SK-N-SH (cell line): ENCODE data around the gene C2CD3. TPM values are rescaled to one million over a fixed set of nuclear protein-coding genes. Genes with fewer than 3 reads are reported as not detected.
A peak's percentile ranks its signal among the peaks of the same experiment; 100 is the strongest.

Experiments
- CTCF ChIA-PET: fragments of 300-600, 350-600 bp; formaldehyde crosslinking; extraction: SDS; loops from one replicate; lab custom pipeline; 2021; lab: Yijun Ruan, JAX
- POLR2A ChIA-PET: fragments of 350-600 bp; sonication (Branson Sonifier 250); formaldehyde crosslinking; extraction: SDS; loops from one replicate; lab custom pipeline; 2020; ENCODE audit warnings: antibody characterized with exemption, inconsistent platforms; lab: Yijun Ruan, JAX
- DNase-seq: peaks from one replicate; pipeline ENCODE4 v3.0.0; 2012
- H2AFZ ChIP-seq: fragments of 200-600 bp; sonication (generic); 2 replicates; pipeline ENCODE4 v1.8.1; 2016; ENCODE audit warnings: antibody characterized with exemption, mild to moderate bottlenecking, low read depth
- H3F3A ChIP-seq: fragments of 200-600 bp; sonication (generic); replicated peaks from 2 replicates; pipeline ENCODE3; 2016; ENCODE audit warnings: antibody characterized with exemption, mild to moderate bottlenecking; ENCODE audit not compliant: insufficient read depth
- H3K27ac ChIP-seq, 2 experiments: fragments of 200-500 bp in 1 of 2; fragments of 200-600 bp in 1 of 2; sonication (Bioruptor generic) in 1 of 2; sonication (generic), shearing (Covaris generic) in 1 of 2; 2 replicates each; pipeline versions ENCODE4 v1.5.1 to v1.6.1; 2014 to 2016; ENCODE audit warnings: low read depth in 2 of 2, inconsistent platforms in 1 of 2, low read length in 1 of 2, mild to moderate bottlenecking in 1 of 2, mixed read lengths in 1 of 2
- H3K27me3 ChIP-seq: fragments of 200-600 bp; sonication (generic), shearing (Covaris generic); 2 replicates; pipeline ENCODE4 v1.6.1; 2016; ENCODE audit warnings: mixed run types; ENCODE audit not compliant: insufficient read depth
- H3K36me3 ChIP-seq, 2 experiments: fragments of 200-500 bp in 1 of 2; fragments of 200-600 bp in 1 of 2; sonication (Bioruptor generic) in 1 of 2; sonication (generic) in 1 of 2; replicated peaks in 1 of 2; 2 replicates each; pipeline versions ENCODE3 to v1.5.1; 2014 to 2016; ENCODE audit warnings: low read length in 1 of 2, mild to moderate bottlenecking in 1 of 2; ENCODE audit not compliant: insufficient read depth in 2 of 2, control insufficient read depth in 1 of 2
- H3K4me1 ChIP-seq, 2 experiments: fragments of 200-500 bp in 1 of 2; fragments of 200-600 bp in 1 of 2; sonication (Bioruptor generic) in 1 of 2; sonication (generic), shearing (Covaris generic) in 1 of 2; 2 replicates each; pipeline versions ENCODE4 v1.5.1 to v1.6.1; 2014 to 2016; ENCODE audit warnings: low read depth in 1 of 2, low read length in 1 of 2, mixed run types in 1 of 2; ENCODE audit not compliant: insufficient read depth in 2 of 2, control insufficient read depth in 1 of 2
- H3K4me2 ChIP-seq: fragments of 200-600 bp; sonication (generic), shearing (Covaris generic); 2 replicates; pipeline ENCODE4 v1.6.1; 2017; ENCODE audit warnings: mixed run types
- H3K4me3 ChIP-seq, 2 experiments: fragments of 200-500 bp in 1 of 2; fragments of 200-600 bp in 1 of 2; sonication (Bioruptor generic) in 1 of 2; sonication (generic), shearing (Covaris generic) in 1 of 2; 2 replicates each; pipeline versions ENCODE4 v1.5.1 to v1.8.1; 2014 to 2016; ENCODE audit warnings: low read depth in 2 of 2, inconsistent platforms in 1 of 2, low read length in 1 of 2, mild to moderate bottlenecking in 1 of 2, mixed read lengths in 1 of 2, moderate library complexity in 1 of 2
- H3K79me2 ChIP-seq: fragments of 200-600 bp; sonication (generic); 2 replicates; pipeline ENCODE4 v1.8.1; 2017; ENCODE audit warnings: mild to moderate bottlenecking; ENCODE audit not compliant: insufficient read depth
- H3K9ac ChIP-seq: fragments of 200-600 bp; sonication (generic); 2 replicates; pipeline ENCODE4 v1.6.1; 2017; ENCODE audit warnings: mixed run types
- H3K9me2 ChIP-seq: fragments of 200-600 bp; sonication (generic); 2 replicates; pipeline ENCODE4 v1.6.1; 2017; ENCODE audit warnings: mixed run types
- H3K9me3 ChIP-seq: fragments of 200-600 bp; sonication (generic); 2 replicates; pipeline ENCODE4 v1.6.1; 2017; ENCODE audit warnings: mixed run types, mild to moderate bottlenecking, moderate library complexity
- H4K20me1 ChIP-seq: fragments of 200-600 bp; sonication (generic); 2 replicates; pipeline ENCODE4 v1.6.1; 2017; ENCODE audit warnings: mild to moderate bottlenecking, mixed run types; ENCODE audit not compliant: insufficient read depth
- CHD2 ChIP-seq: fragments of 150-350 bp; IDR thresholded peaks from 2 replicates; pipeline ENCODE4 v1.6.1; 2018; ENCODE audit warnings: low read length; ENCODE audit not compliant: partially characterized antibody
- ELF1 ChIP-seq: IDR thresholded peaks from 2 replicates; pipeline ENCODE4 v1.4.0; 2012
- EP300 ChIP-seq, 2 experiments: IDR thresholded peaks; 2 replicates each; pipeline versions ENCODE4 v1.4.0 to v1.6.1; 2012; ENCODE audit warnings: borderline replicate concordance in 1 of 2, low read depth in 1 of 2, low read length in 1 of 2
- GATA2 ChIP-seq: sonication (generic); formaldehyde crosslinking; IDR thresholded peaks from 2 replicates; pipeline ENCODE4 v1.5.0; 2020; ENCODE audit warnings: mild to moderate bottlenecking, missing genetic modification reagents
- MXI1 ChIP-seq: IDR thresholded peaks from 2 replicates; pipeline ENCODE4 v1.6.1; 2012; ENCODE audit warnings: mild to moderate bottlenecking, low read depth, low read length, improper control_type of control experiment
- RAD21 ChIP-seq: IDR thresholded peaks from 2 replicates; pipeline ENCODE4 v1.6.1; 2012; ENCODE audit warnings: mild to moderate bottlenecking, low read length
- RCOR1 ChIP-seq: fragments of 150-350 bp; IDR thresholded peaks from 2 replicates; pipeline ENCODE4 v1.6.1; 2017; ENCODE audit warnings: antibody characterized with exemption, low read length
- TEAD4 ChIP-seq: IDR thresholded peaks from 2 replicates; pipeline ENCODE4 v1.4.0; 2012; ENCODE audit warnings: mild to moderate bottlenecking, borderline replicate concordance; ENCODE audit not compliant: insufficient read depth
- WGBS: methylation state at CpG from one replicate; pipeline ENCODE4 v1.1.6; 2017; ENCODE audit warnings: low lambda C conversion rate; 5-methylcytosine and 5-hydroxymethylcytosine counted together
- polyA plus RNA-seq, 3 experiments: library from polyadenylated mRNA; depleted of rRNA; stranded (reverse); fragments of >200 nt; gene quantifications; 2 replicates each; pipeline ENCODE4 v1.2.3, GENCODE V29; 2012
- TF ChIP-seq, protein P1 (sequence below): IDR thresholded peaks from 2 replicates; pipeline ENCODE4 v1.4.0; 2012; ENCODE audit warnings: low read depth, borderline replicate concordance
- TF ChIP-seq, protein P2 (sequence below): IDR thresholded peaks from 2 replicates; pipeline ENCODE4 v1.6.1; 2012; ENCODE audit warnings: mild to moderate bottlenecking, low read depth, low read length, moderate library complexity

The C2CD3 gene
- polyA plus RNA-seq, 1 of the 3 experiments (the other 2 are of a cell fraction) = 7.0 TPM

DNA sequence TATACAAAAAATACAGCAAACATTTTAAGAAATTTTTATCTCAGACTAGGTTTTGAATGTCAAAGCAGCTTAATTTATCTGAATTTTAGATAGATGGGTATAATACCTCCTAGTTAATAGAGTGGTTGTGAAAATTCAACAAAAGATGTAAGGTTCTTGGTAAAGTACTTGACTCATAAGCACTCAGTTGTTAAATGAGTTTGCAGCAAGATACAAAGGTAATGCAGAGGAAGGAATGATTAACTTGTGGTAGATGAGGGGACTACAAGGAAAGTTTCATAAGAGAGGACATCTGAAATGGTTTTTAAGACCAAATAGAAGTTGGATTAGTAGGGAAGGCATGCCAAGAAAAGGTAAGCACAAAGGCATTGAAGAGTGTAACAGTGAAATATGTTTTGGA is 37.7 kb upstream of the C2CD3 start:
- DNase-seq = no peak
- no peak for TF ChIP-seq TEAD4
- TF ChIP-seq CHD2 = no peak
- TF ChIP-seq, all 33 proteins: peak for 0
- Histone ChIP-seq H3K36me3 (peaks cover 47 to 67% of the 10 kb centered on the region in 2 experiments), H2AFZ (no peak overlapping the region), H4K20me1 (no peaks in the 10 kb centered on the region), H3K4me2 (no peak overlapping the region), H3K9me2 (no peaks in the 10 kb centered on the region), H3K27me3 (no peaks in the 10 kb centered on the region), H3K4me1 (peaks cover 0 to 2% of the 10 kb centered on the region in 2 experiments; a peak in 1 of 4 replicates), H3K27ac (no peak overlapping the region), H3K4me3 (no peak overlapping the region), H3K9ac (no peak overlapping the region), H3K9me3 (no peaks in the 10 kb centered on the region), H3F3A (no peaks in the 10 kb centered on the region), H3K79me2 (no peaks in the 10 kb centered on the region)
- ChIA-PET POLR2A (no interaction called here), CTCF (interaction anchor here (1.2 to 1.3 kb wide), 2 partner anchors 13 to 26 kb away, joined by 3 to 4 read pairs; no protein-coding TSS in a partner anchor)

DNA sequence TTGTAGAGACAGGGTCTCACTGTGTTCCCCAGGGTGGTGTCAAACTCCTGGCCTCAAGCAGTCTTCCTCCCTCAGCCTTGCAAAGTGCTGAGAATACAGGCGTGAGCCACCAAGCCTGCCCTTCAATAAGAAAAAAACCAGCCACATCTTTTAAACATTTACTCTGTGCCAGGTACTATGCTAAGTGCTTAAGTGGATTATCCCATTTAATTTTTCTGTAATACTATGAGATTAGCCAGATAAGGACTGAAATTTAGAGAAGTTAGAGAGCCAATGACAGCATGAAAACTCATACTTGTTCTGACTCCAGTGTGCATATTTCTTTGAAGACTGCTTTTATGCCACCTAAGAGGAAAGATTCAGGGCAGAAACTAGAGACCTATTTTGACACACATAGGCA is 35.9 kb upstream of the C2CD3 start:
- TF ChIP-seq GATA2 (CRISPR knock-in tag) (peak; percentile 34; the same call in 1 of the 2 replicates), RCOR1 (peak; percentile 34; the same call in 1 of the 2 replicates), RAD21 (no peak), CHD2 (no peak)
- TF ChIP-seq, protein P1, sequence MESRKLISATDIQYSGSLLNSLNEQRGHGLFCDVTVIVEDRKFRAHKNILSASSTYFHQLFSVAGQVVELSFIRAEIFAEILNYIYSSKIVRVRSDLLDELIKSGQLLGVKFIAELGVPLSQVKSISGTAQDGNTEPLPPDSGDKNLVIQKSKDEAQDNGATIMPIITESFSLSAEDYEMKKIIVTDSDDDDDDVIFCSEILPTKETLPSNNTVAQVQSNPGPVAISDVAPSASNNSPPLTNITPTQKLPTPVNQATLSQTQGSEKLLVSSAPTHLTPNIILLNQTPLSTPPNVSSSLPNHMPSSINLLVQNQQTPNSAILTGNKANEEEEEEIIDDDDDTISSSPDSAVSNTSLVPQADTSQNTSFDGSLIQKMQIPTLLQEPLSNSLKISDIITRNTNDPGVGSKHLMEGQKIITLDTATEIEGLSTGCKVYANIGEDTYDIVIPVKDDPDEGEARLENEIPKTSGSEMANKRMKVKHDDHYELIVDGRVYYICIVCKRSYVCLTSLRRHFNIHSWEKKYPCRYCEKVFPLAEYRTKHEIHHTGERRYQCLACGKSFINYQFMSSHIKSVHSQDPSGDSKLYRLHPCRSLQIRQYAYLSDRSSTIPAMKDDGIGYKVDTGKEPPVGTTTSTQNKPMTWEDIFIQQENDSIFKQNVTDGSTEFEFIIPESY = no peak
- Histone ChIP-seq H3F3A (no peaks in the 10 kb centered on the region), H3K9me3 (no peaks in the 10 kb centered on the region), H3K79me2 (peaks cover 6% of the 10 kb centered on the region), H3K4me3 (no peak overlapping the region), H3K4me2 (no peak overlapping the region), H2AFZ (no peak overlapping the region), H3K9me2 (no peaks in the 10 kb centered on the region), H3K36me3 (peaks cover 42 to 57% of the 10 kb centered on the region in 2 experiments), H3K9ac (no peak overlapping the region), H3K4me1 (peaks cover 0 to 2% of the 10 kb centered on the region in 2 experiments; a peak in 1 of 4 replicates), H3K27ac (no peak overlapping the region), H4K20me1 (no peaks in the 10 kb centered on the region), H3K27me3 (no peaks in the 10 kb centered on the region)
- WGBS = 100% methylated on average over 1 of the region's 1 CpG
- ChIA-PET CTCF (no interaction called here), POLR2A (no interaction called here)
- no peak for DNase-seq

DNA sequence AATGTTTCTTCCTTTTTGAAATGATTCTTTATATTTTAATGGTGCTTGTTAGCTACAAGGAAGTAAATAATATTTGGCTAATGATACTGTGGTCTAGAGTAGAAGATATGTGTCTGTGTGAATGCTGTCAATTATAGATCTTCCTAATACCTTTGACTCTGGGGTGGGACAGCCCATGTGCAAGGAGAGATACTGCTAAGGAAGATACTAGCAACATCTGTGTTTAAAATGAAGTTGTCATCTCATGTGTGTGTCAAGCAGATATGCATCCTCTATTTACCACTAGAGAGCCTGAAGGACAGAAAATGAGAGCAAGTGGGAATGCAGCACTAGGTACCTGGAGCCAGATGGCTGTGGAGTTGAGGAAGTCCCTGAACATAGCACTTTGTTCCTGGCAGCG is 34.4 kb upstream of the C2CD3 start:
- CTCF ChIA-PET = no interaction called here
- no peak for DNase-seq

More for the DNA sequence above, 34.4 kb upstream of the C2CD3 start:
- Histone ChIP-seq H3K4me1 (peaks cover 0 to 2% of the 10 kb centered on the region in 2 experiments; a peak in 1 of 4 replicates), H3K36me3 (peaks cover 32 to 42% of the 10 kb centered on the region in 2 experiments), H3K9me2 (no peaks in the 10 kb centered on the region), H3F3A (no peaks in the 10 kb centered on the region), H3K4me3 (no peak overlapping the region), H3K27me3 (no peaks in the 10 kb centered on the region), H2AFZ (no peak overlapping the region), H4K20me1 (no peaks in the 10 kb centered on the region), H3K79me2 (peaks cover 17% of the 10 kb centered on the region), H3K27ac (no peak overlapping the region), H3K4me2 (no peak overlapping the region), H3K9ac (no peak overlapping the region), H3K9me3 (no peaks in the 10 kb centered on the region)
- WGBS = 92% methylated on average over 1 of the region's 1 CpG
- TF ChIP-seq, protein P1 = no peak
- no peak for TF ChIP-seq EP300 (IDR thresholded peaks at IDR 0.05; ENCODE audit: borderline replicate concordance in 1 of 2, low read depth in 1 of 2, low read length in 1 of 2)
- TF ChIP-seq, protein P2, sequence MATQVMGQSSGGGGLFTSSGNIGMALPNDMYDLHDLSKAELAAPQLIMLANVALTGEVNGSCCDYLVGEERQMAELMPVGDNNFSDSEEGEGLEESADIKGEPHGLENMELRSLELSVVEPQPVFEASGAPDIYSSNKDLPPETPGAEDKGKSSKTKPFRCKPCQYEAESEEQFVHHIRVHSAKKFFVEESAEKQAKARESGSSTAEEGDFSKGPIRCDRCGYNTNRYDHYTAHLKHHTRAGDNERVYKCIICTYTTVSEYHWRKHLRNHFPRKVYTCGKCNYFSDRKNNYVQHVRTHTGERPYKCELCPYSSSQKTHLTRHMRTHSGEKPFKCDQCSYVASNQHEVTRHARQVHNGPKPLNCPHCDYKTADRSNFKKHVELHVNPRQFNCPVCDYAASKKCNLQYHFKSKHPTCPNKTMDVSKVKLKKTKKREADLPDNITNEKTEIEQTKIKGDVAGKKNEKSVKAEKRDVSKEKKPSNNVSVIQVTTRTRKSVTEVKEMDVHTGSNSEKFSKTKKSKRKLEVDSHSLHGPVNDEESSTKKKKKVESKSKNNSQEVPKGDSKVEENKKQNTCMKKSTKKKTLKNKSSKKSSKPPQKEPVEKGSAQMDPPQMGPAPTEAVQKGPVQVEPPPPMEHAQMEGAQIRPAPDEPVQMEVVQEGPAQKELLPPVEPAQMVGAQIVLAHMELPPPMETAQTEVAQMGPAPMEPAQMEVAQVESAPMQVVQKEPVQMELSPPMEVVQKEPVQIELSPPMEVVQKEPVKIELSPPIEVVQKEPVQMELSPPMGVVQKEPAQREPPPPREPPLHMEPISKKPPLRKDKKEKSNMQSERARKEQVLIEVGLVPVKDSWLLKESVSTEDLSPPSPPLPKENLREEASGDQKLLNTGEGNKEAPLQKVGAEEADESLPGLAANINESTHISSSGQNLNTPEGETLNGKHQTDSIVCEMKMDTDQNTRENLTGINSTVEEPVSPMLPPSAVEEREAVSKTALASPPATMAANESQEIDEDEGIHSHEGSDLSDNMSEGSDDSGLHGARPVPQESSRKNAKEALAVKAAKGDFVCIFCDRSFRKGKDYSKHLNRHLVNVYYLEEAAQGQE = no peak
- TF ChIP-seq MXI1 = no peak
- no peak for TF ChIP-seq ELF1
- POLR2A ChIA-PET = no interaction called here
